Hepatocyte (in vitro differentiated cells): ENCODE measurements around the gene CCDC83.

Source experiments
- CTCF ChIP-seq: fragments of 200-600 bp; sonication (generic); IDR thresholded peaks from 2 replicates; pipeline ENCODE4 v1.5.1; 2016; ENCODE audit warnings: antibody characterized with exemption, mild to moderate bottlenecking; ENCODE audit not compliant: poor library complexity
- EZH2 ChIP-seq: fragments of 200-600 bp; sonication (generic); IDR thresholded peaks from 2 replicates; pipeline ENCODE4 v1.6.1; 2016; ENCODE audit warnings: antibody characterized with exemption, mild to moderate bottlenecking, borderline replicate concordance
- EZH2phosphoT487 ChIP-seq: fragments of 200-600 bp; sonication (generic); IDR thresholded peaks from one replicate; pipeline ENCODE4 v1.6.1; 2018; ENCODE audit warnings: antibody characterized with exemption, mild to moderate bottlenecking, low read depth, moderate library complexity; ENCODE audit not compliant: unreplicated experiment, severe bottlenecking

GRCh38 chr11:85821636-85822035 lies 33.5 kb upstream of the CCDC83 start:
- no peak for TF ChIP-seq CTCF
- no peak for TF ChIP-seq EZH2
- no peak for TF ChIP-seq EZH2phosphoT487
